ENCODE measurements around the gene RPS6KA2.
"Not testable (repeated sequence)": the region's sequence is repeated elsewhere in the genome, so short reads cannot be mapped to it uniquely, and the experiment has no call there.

Gene RPS6KA2

DNA sequence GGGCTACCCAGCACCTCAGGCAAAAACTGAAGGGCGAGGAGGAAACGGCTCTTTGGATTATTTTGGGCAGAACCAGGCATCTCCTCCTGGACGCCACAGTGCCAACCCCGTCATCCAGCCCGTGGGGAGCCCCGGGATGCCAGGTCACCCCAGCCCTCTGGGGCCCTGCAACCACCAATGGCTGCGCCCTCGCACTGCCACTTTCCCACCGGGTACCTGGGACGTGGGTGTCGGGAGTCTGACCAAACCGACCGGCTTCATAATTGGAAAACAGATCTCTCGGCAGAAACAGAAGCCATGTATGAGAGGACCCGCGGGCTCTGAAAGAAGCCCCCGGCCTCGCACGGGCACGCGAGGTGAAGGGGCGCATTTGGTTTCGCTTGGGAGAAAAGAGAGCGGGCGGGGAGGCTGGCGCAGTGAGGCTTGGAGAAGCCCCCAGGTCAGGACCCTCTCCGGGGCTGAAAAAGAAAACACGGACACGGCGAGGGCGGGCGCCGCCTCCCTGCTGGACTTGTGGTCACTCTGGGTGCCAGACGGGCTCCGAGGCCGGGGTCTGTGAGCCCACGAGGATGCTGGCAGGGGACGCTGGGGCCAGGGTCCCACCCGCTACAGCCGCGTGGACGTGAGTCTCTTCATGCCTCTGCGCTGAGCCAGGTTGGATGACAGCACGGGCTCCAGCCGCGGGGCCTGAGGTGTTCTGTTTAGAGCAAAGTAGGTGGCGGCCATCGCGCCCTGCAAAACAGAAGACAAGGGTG is 214.7 kb downstream of the RPS6KA2 start:
- DNase-seq, result no peak

DNA sequence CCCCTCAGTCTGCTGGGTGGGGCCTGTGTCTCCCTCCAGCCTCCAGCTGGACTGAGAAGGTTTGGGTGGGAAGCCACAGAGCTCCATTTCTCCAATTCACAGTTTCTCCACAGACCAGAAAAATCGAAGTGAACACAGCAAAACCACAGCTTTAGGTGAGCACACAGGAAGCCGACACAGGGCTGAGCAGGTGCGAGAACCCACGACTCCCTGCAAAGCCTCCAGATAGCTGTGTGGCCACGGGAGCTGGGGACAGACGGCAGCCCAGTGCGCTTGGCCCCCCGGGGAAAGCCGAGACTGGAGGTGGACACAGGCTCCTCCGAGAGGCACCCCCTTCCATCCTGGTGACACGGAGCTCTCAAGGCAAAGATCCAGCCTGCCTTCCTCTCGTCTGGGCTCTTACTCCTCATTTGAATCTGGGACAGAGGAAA is 215.3 kb downstream of the RPS6KA2 start:
- no peak for DNase-seq

DNA sequence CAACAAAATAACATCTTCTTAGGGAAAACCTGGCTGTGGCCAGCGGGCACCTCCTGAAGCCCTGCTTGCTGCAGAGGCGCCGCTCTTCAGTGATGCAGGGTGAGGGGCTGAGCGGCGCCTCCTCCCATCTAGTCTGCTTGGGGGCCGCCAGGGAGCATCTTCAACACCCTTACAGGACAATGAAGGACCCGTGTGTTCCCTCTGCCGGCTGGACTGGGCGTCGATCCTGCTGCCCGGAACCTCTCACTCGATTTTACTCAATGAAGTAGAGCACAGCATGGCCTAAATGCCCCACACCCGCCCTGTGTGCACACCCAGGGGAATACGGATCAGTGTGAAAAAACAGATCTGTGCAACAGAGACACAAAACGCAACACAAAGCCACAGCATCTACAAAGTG is 215.8 kb downstream of the RPS6KA2 start:
- DNase-seq, result no peak

DNA sequence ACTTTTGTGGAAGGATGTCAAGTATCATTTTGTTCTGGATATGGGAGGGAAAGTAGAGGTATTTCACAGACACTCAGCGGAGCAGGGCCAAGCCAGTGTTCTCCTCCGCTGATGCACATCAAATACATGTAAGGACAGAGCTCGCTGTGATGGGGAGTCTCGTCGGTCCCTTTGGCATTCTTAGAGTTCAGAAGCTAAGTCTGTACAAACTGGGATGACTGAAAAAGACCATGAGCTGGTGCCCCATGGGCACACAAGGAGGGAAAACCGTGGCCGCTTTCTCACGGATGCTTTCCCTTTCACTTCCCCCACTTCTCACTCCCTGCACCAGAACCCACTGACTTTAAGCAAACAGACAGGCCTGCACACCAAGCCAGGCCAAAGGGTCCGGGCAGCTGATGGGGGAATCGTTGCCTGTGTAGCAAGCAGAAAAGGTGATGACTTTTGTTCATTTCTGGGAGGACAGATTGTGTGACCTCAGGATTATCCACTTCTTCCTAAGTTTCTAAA is 216.6 kb downstream of the RPS6KA2 start:
- DNase-seq, result no peak

DNA sequence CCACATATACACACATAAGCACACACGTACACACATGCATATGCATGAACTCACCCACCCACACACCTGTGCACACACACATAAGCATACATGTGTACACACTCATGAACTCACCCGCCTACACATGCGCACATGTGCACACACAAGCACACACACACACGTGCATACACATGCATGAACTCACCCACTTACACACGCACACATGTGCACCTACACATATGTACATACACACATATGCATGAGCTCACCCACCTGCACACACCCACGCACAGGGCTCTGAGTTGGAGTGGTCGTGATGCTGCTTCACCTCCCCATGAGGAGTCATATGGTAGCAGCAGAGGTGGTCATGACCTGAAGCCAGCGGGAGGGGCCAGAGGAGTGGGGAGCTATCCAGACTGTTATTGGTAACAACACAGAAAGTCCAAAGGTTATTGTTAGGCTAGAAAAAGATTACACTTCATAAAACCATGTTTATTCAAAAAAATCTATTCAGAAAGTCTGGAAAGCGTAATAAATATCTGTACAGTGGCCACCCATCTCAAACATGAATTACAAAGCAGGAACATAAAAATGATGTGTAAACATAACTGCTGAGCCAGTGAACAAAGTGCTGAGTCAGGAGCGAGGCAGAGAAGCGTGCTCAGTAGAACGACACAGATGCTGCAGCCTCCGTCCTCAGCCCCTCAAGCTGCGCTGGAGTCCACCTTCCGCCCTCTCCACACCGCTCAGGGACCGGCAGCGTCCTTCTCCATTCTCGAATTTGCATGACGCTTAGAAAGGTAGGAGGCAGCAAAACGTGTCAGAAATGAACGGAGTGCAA is 217.9 kb downstream of the RPS6KA2 start:
- DNase-seq, result no peak

DNA sequence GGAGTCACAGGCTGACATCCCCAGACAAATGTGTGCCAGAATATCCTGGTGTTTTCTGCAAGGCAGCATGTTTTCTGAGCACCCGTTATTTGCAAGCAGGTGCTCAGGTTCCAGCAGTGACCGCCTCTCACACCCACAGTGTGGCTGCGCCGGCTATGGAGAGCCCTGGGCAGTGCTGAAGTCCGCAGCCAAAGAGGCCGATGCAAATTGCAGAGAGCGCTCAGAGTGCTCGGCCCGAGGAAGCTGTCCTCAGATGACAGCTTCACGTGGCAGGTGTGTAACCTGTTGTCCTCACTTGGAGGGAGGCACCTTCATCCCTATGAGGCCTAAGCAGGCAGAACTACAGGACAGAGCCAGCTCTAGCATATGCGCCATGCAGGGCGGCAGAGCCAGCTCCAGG is 220.9 kb downstream of the RPS6KA2 start:
- no peak for DNase-seq

DNA sequence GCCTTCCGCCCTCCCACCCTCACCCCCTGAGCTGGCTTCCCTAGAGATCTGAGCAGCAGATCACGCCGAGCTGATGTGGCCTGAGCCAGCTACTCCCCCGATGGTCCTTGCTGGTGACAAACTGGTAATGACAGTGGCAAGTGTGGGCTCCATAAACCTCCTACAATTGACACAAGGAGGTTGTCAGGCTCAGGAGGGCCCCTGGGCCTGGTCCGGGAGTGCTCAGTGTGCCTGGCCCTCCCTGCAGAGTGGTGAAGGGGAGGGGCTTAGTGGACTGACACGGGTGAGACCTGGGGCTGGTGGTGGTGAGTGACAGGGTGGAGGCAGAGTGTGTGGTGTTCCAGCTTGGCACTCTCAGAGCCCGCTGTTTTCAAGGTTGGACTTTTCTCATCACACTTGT is 221.7 kb downstream of the RPS6KA2 start:
- DNase-seq, result no peak

DNA sequence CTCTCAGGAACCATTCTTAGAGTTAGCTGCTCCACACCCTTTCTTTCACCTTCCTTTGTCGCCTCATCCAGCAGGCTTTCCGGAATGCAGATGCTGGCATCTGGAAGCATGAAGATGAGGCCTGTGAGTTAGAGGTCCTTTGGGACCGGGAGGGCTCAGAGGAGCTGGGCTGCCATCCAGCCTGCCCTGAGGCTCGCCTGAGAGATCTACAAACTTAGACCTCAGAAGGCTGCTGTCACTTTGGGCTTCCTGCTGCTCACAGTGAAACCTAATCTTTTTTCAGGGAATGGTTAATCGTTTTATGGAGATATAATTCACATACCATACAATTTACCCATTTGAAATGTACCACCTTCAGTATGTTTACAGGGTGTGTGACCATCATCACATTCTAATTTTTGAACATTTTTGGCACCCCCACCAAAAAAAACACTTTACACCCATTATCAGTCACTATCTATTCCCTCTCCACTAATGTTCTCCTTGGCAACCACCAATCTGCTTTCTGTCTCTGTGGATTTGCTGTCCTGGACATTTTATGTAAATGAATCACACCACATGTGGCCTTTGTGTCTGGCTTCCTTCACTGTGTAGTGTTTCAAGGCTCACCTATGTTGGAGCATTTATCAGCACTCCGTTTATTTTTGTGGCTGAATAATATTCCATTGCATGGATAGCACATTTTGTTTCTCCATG is 224.3 kb downstream of the RPS6KA2 start:
- no peak for DNase-seq

DNA sequence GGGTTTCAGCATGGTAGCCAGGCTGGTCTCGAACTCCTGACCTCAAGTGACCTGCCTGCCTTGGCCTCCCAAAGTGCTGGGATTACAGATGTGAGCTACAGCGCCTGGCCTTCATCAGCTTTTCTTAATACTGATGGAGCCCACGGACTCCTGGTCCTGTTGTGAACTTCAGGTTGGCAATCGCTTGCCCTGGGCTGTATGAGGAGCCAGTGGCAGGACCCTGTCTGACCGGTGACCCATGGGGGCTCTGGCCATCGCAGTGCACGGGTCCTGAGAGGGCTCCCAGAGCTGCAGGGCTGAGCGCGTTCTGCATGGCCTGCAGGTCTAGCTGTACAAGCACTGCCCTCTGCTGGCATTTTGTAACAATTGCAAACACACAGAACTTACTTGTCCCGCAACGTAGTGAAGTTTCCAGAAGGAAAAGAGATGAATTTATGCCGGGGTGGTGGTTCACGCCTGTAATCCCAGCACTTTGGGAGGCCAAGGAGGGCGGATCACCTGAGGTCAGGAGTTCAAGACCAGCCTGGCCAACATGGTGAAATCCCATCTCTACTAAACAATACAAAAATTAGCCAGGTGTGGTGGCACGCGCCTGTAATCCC is 226.3 kb downstream of the RPS6KA2 start:
- peak; percentile 80 for DNase-seq

DNA sequence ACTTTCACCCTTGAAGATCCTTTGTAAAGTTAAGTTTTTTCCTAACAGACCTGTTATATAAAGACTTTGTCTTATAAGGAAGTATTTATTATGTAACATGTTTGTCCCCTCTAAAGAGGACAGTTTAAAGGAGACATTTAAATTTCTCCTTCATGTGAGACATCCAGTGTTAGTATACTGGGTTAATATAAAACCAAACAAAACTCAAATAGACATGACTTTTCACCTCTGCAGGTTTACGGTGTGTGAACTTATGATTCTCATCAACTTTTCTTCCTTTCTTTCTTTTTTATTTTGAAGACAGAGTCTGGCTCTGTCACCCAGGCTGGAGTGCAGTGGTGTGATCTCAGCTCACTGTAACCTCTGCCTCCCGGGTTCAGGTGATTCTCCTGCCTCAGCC is 226.9 kb downstream of the RPS6KA2 start:
- no peak for DNase-seq

DNA sequence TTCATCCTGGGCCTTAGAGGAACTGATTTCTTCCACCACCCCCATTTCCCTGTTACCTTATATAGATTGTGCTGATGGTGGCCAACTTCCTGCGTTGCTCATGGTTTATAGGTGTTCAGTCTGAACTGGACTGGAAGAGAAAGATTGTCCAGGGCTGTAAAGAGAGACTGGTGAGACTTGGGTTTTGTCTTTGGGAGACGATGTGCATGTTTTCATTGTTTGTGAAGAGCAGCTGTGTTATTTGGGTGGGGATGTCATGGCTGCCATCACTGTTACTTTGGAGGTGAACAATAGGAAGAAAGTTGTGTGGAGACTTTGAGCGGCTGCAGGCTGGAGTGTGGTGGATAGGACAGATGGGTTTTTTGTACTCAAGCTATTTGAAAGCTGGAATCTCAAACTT is 228.7 kb downstream of the RPS6KA2 start:
- no peak for DNase-seq

DNA sequence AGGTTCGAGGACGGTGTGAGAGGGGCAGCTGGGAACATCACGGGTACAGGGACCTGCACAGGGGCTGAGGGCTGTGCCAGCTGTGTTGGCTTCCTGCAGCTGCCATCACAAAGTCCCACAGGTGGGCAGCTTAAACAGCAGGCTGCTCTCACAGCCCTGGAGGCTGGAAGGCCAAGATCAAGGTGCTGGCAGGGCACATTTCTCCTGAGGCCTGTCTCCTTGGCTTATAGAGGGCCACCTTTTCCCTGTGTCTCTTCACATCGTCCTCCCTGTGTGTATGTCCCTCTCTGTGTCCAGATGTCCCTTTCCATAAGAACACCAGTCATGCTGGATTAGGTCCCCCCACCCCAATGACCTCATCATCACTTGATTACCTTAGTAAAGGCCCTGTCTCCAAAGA is 229.2 kb downstream of the RPS6KA2 start:
- no peak for DNase-seq

DNA sequence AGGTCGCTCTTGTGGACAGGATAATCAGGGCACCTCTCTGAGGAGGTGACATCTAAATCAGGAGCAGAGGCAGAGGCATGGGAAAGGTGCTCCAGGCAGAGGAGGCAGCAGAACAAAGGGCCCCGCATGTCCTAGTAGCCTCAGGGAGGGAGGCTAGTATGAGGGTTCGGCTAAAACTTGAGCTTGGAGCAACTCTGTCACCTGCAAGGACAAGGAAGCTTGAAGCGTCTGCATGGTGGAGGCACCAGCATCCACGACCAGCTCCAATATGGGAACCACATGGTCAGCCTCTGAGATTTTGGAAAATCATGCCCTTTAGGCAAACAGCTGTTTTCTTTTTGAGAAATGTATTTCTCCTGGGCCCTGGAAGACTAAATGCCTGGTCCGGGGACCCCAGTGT is 231.3 kb downstream of the RPS6KA2 start:
- DNase-seq, result no peak

DNA sequence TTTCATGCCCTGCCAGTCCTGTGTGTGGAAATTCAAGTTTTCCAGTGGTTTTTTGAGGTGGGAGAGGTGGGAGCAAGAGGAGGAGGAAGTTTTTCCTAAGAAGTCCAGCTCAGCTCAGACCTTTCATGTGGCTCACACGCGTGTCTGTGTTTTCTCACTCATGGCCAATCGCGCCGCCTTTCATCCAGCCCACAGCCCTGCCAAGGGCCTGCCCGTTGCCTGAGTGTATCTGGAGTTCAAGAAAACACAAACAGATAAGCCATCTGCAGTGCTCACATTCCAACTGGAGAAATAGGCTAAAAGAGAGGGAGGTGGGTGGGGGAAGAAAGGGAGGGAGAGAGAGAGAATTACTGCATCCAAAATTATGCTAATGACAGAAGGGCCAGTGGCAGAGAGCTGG is 231.7 kb downstream of the RPS6KA2 start:
- DNase-seq, result no peak

DNA sequence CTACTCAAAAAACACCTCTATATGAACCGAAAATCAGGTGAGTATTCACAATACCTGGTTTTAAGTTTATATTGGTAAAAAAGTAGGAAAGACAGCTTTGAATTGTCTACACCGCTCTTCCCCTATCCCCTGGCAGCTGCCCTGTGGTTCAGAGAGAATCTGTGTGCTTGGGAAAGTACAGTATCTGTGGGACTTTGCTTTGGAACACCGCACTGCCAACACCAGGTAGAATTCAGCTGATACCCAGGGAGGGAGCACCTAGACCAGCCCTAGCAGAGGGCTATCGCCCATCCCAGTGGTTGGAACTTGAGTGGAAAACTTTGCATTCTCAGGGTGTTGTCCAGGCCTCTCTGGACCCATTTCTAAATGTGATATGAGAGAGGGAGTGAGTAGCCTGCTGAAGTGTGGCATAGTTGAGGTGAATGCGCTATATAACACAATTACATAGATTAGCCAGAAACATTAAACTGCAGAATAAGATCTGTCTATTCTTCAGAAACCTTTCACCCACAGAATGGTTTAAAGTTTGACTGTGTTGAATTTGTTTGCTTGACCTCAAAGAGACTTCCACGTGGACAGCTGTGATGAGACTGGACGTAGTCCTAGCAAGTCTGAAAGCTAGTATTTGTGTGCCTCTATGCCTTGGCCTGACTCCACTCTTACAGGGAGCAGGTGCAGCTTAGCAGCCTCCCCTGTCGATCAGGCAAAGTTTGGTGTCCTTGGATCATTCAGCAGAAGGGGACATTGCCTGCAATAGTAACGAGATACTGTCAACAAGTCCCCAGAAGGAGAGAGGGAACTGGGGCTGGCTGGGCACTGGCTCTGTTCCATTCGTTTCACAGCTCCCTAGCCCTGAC is 232.8 kb downstream of the RPS6KA2 start:
- DNase-seq, result no peak

DNA sequence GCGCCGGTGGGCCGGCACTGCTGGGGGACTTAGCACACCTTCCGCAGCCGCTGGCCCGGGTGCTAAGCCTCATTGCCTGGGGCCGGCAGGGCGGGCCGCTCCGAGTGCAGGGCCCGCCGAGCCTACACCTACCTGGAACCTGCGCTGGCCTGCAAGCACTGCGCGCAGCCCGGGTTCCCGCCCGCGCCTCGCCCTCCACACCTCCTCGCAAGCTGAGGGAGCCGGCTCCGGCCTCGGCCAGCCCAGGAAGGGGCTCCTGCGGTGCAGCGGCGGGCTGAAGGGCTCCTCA is 233.6 kb downstream of the RPS6KA2 start:
- no peak for DNase-seq

DNA sequence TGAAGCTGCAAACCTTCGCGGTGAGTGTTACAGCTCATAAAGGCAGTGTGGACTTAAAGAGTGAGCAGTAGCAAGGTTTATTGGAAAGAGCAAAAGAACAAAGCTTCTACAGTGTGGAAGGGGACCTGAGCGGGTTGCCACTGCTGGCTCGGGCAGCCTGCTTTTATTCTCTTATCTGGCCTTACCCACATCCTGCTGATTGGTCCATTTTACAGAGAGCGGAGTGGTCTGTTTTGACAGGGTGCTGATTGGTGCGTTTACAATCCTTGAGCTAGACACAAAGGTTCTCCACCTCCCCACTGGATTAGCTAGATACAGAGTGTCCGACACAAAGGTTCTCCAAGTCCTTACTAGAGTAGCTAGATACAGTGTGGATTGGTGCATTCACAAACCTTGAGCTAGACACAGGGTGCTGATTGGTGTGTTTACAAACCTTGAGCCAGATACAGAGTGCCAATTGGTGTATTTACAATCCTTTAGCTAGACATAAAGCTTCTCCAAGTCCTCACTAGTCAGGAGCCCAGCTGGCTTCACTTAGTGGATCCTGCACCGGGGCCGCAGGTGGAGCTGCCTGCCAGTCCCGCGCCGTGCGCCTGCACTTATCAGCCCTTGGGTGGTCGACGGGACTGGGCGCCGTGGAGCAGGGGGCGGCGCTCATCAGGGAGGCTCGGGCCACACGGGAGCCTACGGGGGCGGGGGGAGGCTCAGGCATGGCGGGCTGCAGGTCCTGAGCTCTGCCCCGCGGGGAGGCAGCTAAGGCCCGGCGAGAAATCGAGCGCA is 234.1 kb downstream of the RPS6KA2 start:
- DNase-seq, result not testable (repeated sequence)

DNA sequence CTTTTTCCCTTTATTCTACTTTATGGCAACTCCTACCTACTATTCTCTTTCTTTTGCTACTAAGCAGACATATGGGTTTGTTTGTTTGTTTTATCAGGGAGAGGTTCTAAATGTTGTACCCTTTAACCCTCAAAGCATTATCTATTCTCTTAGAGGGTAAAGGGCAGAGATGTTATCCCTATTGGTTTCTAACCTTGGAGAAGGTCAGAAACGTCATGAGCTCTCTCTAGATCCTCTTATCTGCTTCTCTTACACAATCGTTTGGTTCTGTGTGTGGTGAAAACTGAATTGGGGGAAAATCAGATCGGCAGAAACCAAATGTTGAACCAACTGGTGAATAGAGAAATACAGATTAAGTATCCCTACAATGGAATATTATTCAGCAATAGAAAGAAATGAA is 237.9 kb downstream of the RPS6KA2 start:
- no peak for DNase-seq

DNA sequence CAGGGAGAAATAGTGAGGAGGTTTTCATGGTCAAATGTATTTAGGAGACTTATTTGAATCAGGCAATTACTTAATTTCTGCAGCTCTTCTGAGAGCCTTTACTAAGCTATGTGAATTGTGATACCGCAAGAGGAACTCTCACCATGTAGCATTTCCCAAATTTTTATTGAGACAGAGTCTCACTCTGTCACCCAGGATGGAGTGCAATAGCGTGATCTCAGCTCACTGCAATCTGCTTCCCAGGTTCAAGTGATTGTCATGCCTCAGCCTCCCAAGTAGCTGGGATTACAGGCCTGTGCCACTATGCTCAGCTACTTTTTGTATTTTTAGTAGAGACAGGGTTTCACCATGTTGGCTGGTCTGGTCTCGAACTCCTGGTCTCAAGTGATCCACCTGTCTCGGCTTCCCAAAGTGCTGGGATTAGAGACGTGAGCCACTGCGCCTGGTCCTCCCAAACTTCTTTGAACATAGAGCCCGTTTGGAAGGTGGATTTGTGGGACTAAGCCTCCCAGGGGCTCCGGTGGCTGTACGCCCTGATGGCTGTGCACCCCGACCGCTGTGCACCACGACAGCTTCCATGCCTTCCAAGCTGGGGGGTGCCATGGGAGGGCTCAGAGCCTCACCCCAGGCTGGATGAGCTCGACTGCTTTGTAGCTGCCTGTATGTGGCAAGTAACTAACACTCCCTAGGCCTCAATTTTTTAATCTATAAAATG is 238.6 kb downstream of the RPS6KA2 start:
- DNase-seq, result no peak

DNA sequence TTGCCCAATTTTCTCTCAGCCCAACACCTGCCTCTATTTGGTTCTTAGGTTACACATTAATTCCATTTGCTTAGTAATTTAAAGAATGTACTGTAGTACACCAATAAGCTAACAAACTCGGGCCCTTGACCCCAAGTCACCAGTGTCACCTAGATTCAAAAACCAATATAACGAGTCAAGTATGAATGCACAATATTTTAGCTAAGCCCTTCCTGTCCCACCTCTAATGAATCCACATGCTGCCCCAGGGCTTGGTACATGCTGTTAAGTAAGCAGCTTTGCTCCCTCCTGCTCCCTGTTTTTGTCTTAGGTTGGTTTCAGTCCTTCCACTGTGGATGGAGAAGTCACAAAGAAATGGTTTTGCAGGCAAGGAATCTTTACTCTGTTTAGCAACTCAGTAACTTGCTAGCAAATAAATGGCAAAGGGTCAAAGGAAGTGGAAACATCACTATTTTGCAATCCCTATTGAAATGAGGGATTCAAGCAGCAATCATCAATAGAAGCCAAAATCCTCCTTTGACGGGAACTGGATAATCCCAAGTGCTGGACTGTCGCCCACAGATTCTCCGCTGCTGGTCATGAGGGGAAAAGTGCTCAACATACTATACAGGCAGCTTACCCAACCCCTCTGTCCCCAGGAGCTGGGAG is 239.3 kb downstream of the RPS6KA2 start:
- no peak for DNase-seq
